Tibial nerve (tissue), 4 donors: ENCODE data around the gene FGF10.

Source experiments
- EP300 ChIP-seq, 2 donors: sonication (generic); formaldehyde crosslinking; IDR thresholded peaks; one replicate each; pipeline ENCODE4 v1.6.1; 2017; ENCODE audit warnings: antibody characterized with exemption in 2 of 2, mild to moderate bottlenecking in 1 of 2
- TF ChIP-seq, protein P1 (sequence below), 5 experiments: fragments of 200-600 bp in 3 of 5; fragments of 450-650 bp in 2 of 5; sonication (generic) in 3 of 5; IDR thresholded peaks; one replicate each; pipeline ENCODE4 v1.5.1; 2016 to 2019; ENCODE audit warnings: antibody characterized with exemption in 5 of 5, mild to moderate bottlenecking in 3 of 5, moderate library complexity in 2 of 5

DNA sequence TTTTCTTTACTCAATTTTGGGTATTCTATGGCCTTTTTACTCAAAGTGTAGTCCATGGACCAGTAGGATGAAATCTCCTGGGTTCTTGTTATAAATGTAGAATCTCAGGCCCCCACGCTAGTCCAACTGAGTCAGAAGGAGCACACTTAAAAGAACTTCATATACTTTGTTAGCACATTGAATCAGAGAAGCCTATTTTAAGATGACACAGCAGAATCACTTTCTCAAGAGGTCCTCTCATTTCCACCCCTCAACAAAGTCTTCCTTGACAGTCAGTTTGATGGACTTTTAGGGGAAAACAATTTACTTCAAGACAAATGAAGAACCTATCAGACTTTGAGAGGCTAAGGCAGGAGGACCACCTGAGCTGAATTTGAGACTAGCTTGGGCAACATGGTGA is 37.7 kb upstream of the FGF10 start:
- TF ChIP-seq, protein P1, sequence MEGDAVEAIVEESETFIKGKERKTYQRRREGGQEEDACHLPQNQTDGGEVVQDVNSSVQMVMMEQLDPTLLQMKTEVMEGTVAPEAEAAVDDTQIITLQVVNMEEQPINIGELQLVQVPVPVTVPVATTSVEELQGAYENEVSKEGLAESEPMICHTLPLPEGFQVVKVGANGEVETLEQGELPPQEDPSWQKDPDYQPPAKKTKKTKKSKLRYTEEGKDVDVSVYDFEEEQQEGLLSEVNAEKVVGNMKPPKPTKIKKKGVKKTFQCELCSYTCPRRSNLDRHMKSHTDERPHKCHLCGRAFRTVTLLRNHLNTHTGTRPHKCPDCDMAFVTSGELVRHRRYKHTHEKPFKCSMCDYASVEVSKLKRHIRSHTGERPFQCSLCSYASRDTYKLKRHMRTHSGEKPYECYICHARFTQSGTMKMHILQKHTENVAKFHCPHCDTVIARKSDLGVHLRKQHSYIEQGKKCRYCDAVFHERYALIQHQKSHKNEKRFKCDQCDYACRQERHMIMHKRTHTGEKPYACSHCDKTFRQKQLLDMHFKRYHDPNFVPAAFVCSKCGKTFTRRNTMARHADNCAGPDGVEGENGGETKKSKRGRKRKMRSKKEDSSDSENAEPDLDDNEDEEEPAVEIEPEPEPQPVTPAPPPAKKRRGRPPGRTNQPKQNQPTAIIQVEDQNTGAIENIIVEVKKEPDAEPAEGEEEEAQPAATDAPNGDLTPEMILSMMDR (IDR thresholded peaks at IDR 0.05): no peak
- TF ChIP-seq EP300 (IDR thresholded peaks at IDR 0.05): no peak
